Fibroblast of villous mesenchyme (primary cell): Measurements from ENCODE around the gene KLHL26. TPM values are rescaled to one million over a fixed set of nuclear protein-coding genes. Genes with fewer than 3 reads are reported as not detected.

Experiments used
- DNase-seq: peaks from one replicate; pipeline ENCODE4 v3.0.0-alpha.2; 2010; ENCODE audit warnings: low read depth
- H3K4me3 ChIP-seq: 2 replicates; pipeline ENCODE4 v1.5.1; 2011; ENCODE audit warnings: low read depth, mild to moderate bottlenecking, low read length
- total RNA-seq: library from RNA; depleted of rRNA; stranded (reverse); fragments of >200 nt; gene quantifications from 2 replicates; pipeline ENCODE4 v1.2.3, GENCODE V29; 2012
- TF ChIP-seq, protein P1 (sequence below): IDR thresholded peaks from 2 replicates; pipeline ENCODE4 v1.5.1; 2012; ENCODE audit warnings: low read depth, mild to moderate bottlenecking, low read length; ENCODE audit not compliant: insufficient read depth

KLHL26 gene
- total RNA-seq, 1 donor = 2.6 TPM

DNA sequence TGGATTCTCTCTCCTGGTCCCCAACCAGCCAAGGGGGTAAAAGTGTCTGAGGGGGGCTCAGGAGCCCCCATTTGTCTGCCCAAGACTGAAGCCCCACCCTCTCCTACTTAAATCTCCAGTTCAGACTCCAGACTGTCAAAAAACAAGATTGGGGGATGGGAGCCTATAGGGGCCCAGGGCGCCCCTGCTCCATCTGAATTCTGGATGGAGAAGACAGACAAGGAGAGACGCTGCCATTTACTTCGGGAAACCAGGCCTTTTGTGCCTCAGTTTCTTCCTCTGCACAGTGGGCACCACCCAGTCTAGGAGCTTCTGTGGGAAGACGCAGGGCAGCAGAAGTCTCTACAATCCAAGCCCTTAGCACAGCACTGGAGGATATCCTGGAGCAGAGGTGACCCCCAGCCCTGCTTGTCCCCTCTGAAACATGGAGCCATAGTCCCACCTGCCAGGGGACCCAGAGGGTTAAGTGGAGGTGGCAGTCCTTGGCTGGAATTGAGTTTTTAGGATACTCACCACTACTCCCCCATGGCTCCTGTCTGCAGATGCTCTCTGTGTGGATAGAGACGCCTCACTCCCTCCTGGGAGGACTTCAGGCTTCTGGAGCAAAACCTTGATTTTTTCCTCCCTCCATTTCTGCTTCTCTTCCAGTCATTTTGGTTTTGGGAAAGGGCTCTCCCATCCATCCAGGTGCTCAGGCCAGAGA, 28.6 kb upstream of the KLHL26 start:
- no peak overlapping the region for H3K4me3 ChIP-seq
- DNase-seq = no peak
- TF ChIP-seq, protein P1, sequence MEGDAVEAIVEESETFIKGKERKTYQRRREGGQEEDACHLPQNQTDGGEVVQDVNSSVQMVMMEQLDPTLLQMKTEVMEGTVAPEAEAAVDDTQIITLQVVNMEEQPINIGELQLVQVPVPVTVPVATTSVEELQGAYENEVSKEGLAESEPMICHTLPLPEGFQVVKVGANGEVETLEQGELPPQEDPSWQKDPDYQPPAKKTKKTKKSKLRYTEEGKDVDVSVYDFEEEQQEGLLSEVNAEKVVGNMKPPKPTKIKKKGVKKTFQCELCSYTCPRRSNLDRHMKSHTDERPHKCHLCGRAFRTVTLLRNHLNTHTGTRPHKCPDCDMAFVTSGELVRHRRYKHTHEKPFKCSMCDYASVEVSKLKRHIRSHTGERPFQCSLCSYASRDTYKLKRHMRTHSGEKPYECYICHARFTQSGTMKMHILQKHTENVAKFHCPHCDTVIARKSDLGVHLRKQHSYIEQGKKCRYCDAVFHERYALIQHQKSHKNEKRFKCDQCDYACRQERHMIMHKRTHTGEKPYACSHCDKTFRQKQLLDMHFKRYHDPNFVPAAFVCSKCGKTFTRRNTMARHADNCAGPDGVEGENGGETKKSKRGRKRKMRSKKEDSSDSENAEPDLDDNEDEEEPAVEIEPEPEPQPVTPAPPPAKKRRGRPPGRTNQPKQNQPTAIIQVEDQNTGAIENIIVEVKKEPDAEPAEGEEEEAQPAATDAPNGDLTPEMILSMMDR = no peak

DNA sequence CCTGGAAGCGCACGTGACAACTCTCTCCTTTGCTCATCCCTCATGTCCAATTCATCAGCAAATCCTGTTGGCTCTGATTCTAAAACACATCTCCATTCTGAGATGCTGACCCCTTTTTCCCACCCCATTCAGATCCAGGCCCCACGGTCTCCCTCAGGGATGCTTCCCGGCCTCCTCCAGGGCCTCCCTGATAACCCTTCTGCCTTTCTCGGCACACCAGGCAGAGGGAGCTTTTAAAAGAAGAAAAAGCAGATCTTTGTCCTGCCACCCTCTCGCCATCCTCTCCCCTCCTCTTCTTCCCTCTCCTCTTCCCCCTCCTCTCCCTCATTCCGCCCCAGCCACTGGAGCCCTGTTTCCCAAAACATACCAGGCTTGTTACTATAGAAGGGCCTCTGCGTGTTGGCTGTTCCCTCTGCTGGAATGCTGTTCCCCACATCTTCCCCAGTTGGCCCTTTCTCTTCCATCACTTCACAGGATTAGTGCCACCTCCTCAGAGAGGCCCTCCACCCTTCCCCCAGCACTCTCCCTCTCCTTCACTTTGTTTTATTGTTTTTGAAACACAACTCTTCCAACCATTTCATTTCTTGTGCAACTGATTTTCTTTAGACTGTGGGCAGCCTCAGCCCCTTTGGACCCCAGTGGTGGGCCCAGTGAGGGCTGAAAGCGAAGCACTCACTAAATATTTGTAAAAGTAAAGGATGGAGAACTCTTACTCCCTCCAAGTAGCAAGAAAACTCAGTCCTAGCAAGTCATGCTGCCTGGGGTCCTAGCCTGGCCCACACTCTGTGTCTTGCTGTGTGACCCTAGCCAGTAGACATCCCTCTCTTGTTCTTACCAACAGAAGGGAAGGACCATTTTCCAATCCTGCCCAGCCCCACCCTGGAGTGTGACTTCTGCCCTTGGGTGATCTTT, 27.8 kb upstream of the KLHL26 start:
- TF ChIP-seq, protein P1 = no peak
- DNase-seq = no peak
- H3K4me3 ChIP-seq = no peak overlapping the region

DNA sequence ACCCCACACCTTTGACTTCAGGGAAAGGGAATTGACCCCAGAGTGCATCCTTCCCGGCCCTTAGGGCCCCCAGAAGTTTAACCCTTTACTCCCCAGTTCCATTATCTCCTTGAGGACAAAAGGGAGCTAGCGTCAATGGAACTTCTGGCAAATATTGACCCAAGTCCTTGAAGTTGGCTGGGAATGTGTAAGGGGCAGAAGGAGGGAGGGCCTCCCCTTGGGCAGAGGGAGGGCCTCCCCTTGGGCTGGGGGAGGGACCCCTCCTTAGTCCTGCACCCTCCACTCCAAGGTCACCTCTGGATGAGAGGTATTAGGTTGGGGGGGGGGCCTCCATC, 27.1 kb upstream of the KLHL26 start:
- TF ChIP-seq, protein P1 = no peak
- no peak overlapping the region for H3K4me3 ChIP-seq
- DNase-seq = no peak

DNA sequence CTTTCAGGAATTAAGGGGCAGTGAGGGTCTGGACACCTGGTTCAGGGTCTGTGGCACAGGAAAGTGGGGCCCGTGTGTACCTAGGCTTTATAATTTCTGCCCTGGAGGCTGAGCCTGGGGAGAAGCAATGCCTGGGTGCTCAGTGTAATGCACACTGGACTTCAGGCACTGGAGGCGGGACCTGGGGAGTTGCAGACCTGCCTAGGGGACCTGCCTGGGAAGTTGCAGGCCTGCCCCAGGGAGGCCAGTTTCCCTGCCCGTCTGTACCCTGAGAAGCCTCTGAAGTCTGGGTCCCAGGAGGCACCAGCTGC, 26.6 kb upstream of the KLHL26 start:
- TF ChIP-seq, protein P1 = no peak
- H3K4me3 ChIP-seq = no peak overlapping the region
- no peak for DNase-seq

DNA sequence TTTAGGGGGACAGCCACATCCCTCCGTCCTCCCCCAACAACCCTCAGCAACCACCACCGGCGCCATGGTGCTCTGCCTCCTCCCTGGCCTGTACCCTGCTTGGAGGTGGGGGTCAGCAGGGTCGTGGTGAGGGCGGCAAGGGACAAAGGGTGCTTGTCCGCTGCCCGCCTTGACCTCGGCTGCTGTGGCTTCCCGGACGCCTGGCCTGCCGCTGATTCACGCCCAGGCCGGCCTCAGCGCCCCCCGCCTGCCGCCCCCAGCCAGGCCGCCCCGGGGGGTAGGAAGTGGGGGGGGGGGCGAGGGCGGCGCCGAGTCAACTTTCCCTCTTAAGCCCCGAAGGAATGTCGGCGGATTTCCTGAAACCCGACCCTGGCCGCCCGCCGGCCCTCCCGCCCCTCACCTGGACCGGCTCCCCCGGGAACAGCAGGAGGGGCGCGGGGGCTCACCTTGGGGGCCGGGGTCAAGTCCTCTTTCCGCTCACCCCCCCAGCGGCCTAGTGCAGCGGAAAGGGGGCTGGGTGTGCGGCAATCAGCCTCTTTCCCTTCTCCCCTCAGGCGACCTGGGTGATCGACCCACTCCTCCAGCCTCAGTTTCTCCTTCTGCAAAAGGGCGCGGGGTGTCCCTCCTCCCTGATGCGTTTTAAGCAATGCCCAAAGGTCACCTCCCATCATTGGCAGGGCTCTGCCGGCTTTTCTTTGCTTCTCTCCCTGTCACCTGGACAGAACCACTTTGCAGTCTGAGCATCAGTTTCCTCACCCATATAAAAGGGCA, 26.1 kb upstream of the KLHL26 start:
- H3K4me3 ChIP-seq = no peak overlapping the region
- TF ChIP-seq, protein P1 = no peak
- no peak for DNase-seq

DNA sequence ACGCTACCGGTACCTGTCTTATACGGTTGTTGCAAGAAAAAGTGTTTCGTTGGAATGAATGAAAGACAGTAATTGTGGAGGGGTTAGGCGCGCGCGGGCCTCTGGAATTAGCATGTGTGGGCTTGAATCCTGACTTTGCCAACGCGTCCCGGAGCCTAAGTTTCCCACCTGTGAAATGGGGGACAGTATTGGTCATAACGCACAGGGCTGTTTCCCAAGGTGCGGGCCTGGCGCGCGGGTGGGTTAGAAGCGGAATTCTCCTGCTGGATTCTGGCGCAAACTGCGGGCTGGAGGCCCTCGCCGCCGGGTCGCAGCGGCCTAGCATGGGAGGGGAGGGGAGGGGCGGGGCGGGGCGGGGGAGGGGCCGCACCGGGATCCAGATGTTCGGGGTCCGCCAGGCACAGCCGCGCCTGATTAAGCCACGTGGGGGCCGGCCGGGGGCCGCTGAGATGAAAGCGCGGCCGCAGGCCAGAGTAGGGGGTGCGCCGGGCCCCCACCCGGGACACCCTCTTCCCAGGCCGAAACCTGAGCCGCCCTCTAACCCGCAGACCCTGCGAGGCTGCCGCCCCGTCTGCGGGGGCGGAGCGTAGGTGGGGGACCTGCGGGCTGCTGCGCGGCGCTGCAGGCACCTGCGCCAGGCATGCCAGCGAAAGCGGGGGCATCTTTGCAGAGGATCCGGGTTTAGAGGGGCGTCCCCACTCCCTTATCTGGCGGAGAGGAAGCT, 25.3 kb upstream of the KLHL26 start:
- TF ChIP-seq, protein P1 = no peak
- DNase-seq = no peak
- no peak overlapping the region for H3K4me3 ChIP-seq
